ENCODE measurements around the gene ETV6.
"Not testable (repeated sequence)": the region's sequence is repeated elsewhere in the genome, so short reads cannot be mapped to it uniquely, and the experiment has no call there.

The ETV6 gene

DNA sequence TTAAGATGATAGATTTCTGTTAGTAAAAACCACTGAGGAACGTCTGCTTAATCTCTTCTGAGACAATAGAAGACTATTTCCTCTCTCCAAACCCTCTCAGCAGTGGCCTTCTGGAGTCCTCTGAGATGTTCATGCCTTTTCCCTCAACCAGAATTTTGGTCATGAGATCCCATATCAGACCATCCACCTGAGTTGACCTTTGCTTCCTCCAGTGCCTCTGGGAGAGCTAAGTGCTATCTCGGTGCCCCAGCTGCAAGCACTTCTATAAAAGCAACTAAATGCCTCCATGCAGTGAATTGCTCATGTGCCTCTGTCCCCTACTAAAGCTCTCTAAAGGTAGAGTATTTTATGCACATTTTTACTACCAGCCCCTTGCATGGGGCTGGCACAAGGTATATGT, 248.4 kb downstream of the ETV6 start:
- no peak for DNase-seq

DNA sequence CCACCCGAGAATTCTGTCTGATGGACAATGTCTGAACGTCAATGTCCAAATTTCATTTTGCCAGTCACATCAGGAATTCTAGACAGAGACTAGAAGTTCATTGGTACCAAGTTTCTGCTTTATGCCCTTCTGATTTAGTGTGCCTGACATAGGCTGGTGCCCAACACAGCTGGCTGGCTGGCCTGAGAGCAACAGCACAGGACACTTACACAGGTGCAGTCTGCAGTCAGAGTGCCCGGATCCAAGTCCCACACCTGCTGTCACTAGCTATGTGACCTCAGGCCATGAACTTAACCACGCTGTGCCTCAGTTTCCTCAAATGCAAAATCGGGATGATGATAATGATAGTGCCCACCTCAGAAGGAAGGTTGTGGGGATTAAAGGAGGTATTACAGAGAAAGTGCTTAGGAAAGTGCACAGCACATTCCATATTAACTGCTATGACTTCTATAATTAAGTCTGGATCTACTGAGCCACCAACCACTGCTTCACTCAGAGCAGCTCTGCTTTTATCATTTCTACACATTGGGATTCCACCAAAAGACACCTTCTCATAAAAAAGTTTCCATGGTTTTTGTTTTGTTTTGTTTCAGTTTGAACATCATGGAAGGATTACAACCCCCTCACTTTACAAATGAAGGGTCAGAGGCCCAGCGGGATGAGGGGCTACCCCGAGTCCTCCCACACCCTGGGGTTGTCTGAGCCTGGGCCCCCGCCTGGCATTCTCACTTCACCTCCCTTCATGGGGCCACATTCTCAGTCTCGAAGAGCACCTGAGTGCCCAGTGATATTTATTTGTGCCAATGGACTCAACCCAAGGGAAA, 252.4 kb downstream of the ETV6 start:
- DNase-seq = no peak

- DNase-seq = no peak
Observed at GRCh38 chr12:11902525-11902875, 253.0 kb downstream of the ETV6 start.

- no peak for DNase-seq
Observed at GRCh38 chr12:11904124-11904523, 254.7 kb downstream of the ETV6 start.

GRCh38 chr12:11905534-11905933, 256.1 kb downstream of the ETV6 start:
- no peak for DNase-seq

GRCh38 chr12:11906286-11906935, 256.9 kb downstream of the ETV6 start:
- DNase-seq = no peak

GRCh38 chr12:11907625-11908024, 258.2 kb downstream of the ETV6 start:
- no peak for DNase-seq

DNA sequence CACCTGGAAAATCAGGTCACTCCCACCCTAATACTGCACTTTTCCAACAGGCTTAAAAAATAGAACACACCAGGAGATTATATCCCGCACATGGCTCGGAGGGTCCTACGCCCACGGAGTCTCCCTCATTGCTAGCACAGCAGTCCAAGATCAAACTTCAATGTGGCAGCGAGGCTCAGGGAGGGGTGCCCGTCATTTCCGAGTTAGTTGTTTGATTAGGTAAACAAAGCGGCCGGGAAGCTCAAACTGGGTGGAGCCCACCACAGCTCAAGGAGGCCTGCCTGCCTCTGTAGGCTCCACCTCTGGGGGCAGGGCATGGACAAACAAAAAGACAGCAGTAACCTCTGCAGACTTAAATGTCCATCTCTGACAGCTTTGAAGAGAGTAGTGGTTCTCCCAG, 259.9 kb downstream of the ETV6 start:
- DNase-seq = not testable (repeated sequence)

- no peak for DNase-seq
Observed at GRCh38 chr12:11916113-11916512, 266.6 kb downstream of the ETV6 start.

GRCh38 chr12:11916771-11917170, 267.3 kb downstream of the ETV6 start:
- DNase-seq = no peak

DNA sequence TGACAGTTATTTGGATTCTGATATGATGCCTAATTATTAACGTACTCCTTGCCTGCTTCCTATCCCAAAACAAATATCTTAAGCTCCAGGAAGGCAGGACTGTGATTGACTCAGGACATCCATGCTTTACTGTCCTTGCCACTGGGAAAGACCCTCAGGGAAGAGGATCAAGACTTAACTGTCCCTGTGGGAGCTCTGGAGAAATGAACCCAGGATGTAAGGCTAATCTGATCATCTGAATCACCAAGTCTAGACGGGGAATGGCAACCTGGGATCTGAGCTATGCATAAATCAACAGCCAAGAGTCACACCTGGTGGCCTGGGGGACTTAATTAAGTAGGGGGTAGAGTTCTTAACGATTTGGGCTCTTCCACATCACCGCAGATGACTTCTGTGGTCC, 268.0 kb downstream of the ETV6 start:
- no peak for DNase-seq

DNA sequence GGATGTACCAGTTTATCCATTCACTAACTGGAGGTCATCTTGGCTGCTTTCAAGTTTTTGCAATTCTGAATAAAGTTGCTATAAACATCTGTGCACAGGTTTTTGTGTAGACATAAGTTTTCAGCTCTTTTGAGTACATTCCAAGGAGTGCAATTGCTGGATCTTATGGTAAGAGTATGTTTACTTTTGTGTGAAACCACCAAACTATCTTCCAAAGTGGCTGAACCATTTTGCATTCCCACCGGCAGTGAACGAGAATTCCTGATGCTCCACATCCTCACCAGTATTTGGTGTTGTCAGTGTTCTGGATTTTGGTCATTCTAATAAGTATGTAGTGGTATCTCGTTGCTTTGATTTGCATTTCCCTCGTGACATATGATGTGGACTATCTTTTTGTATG, 270.8 kb downstream of the ETV6 start:
- no peak for DNase-seq

- no peak for DNase-seq
Observed at GRCh38 chr12:11922361-11922760, 272.9 kb downstream of the ETV6 start.

- DNase-seq = no peak
Observed at GRCh38 chr12:11923067-11923466, 273.6 kb downstream of the ETV6 start.

DNA sequence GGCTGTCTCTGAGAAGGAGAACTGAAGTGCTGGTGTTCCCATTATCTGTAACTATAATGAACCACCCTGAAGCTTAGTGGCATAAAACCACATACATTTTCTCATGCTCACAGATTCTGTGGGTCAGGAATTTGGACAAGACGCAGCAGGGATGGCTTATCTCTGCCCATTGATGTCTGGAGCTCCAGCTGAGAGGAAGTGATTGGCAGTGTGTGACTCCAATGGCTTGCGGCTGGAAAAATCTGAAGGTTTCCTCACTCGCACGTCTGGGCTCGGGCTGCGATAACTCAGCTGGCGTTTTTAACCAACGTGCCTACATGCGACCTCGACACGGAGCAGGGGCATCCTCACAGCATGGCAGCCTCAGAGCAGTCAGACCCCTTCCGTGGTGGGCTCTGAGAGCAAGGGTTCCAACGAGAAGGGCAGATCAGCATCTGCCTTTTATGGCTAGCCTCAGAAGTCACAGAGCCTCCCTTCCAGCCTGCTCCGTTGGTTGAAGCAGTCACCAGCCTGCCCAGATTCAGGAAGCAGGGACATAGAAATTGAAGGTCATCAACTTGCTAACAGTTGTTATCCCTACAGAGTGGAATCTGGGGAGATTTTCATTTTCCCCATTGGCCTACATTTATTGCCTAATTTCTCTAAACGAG, 277.9 kb downstream of the ETV6 start:
- no peak for DNase-seq

DNA sequence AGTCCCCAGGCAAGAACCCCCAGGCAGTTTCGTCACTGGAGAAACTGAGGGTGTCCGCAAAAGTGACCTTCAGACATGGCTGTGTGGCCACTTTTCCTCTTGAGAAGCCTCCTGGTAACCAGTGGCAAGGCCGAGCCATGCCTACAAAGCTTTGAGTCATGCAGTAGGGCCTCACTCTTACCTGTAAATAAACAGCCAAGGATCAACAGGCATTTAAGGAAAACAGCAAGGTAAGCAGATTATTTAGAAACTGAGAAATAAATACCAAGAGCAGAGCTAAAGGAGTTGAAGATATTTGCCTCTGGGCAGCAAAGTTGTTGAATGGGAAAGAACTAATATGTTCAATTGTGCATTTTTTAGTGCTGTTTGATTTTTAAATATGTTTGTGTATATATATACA, 280.2 kb downstream of the ETV6 start:
- DNase-seq = no peak

GRCh38 chr12:11939223-11939622, 289.7 kb downstream of the ETV6 start:
- DNase-seq = no peak

GRCh38 chr12:11941606-11942337, 292.3 kb downstream of the ETV6 start:
- no peak for DNase-seq

- no peak for DNase-seq
Observed at GRCh38 chr12:11943919-11944700, 294.6 kb downstream of the ETV6 start.
